Neural cell (in vitro differentiated cells): ENCODE data around the gene SEMA6A.

Experiments
- EZH2 ChIP-seq: fragments of 200-600, 300-800 bp; shearing (Covaris generic), sonication (generic); IDR thresholded peaks from 2 replicates; pipeline ENCODE4 v1.6.1; 2014; ENCODE audit warnings: antibody characterized with exemption, low read length, borderline replicate concordance, mild to moderate bottlenecking; ENCODE audit not compliant: insufficient read depth, poor library complexity, severe bottlenecking
- POLR2AphosphoS5 ChIP-seq: IDR thresholded peaks from 2 replicates; pipeline ENCODE4 v1.6.1; 2012
- TAF1 ChIP-seq: IDR thresholded peaks from 2 replicates; pipeline ENCODE4 v1.6.1; 2012; ENCODE audit warnings: low read depth
- TF ChIP-seq, protein P1 (sequence below): fragments of 450-650 bp; IDR thresholded peaks from 2 replicates; pipeline ENCODE4 v1.5.1; 2014; ENCODE audit warnings: antibody characterized with exemption, mild to moderate bottlenecking, moderate library complexity; ENCODE audit not compliant: poor library complexity, severe bottlenecking
- TF ChIP-seq, protein P2 (sequence below): IDR thresholded peaks from 2 replicates; pipeline ENCODE4 v1.6.1; 2012; ENCODE audit warnings: borderline replicate concordance

DNA sequence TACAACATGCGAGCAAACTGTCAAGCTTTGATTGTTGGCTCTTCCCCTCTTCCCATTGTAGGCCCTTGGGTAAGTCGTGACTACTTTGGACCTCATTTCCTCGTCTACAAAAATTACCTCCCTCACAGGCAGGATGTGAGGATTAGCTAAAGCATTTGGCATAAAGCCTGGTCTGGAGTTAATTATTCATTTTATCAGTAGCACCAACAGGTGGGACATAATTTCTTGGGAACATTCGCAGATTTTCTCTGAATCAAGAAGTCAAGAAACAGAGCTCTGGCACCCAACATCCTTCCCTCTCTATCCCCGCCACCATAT lies 39.9 kb upstream of the SEMA6A start:
- TF ChIP-seq POLR2AphosphoS5 (no peak), EZH2 (no peak), TAF1 (no peak)
- TF ChIP-seq, protein P1, sequence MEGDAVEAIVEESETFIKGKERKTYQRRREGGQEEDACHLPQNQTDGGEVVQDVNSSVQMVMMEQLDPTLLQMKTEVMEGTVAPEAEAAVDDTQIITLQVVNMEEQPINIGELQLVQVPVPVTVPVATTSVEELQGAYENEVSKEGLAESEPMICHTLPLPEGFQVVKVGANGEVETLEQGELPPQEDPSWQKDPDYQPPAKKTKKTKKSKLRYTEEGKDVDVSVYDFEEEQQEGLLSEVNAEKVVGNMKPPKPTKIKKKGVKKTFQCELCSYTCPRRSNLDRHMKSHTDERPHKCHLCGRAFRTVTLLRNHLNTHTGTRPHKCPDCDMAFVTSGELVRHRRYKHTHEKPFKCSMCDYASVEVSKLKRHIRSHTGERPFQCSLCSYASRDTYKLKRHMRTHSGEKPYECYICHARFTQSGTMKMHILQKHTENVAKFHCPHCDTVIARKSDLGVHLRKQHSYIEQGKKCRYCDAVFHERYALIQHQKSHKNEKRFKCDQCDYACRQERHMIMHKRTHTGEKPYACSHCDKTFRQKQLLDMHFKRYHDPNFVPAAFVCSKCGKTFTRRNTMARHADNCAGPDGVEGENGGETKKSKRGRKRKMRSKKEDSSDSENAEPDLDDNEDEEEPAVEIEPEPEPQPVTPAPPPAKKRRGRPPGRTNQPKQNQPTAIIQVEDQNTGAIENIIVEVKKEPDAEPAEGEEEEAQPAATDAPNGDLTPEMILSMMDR: no peak
- TF ChIP-seq, protein P2, sequence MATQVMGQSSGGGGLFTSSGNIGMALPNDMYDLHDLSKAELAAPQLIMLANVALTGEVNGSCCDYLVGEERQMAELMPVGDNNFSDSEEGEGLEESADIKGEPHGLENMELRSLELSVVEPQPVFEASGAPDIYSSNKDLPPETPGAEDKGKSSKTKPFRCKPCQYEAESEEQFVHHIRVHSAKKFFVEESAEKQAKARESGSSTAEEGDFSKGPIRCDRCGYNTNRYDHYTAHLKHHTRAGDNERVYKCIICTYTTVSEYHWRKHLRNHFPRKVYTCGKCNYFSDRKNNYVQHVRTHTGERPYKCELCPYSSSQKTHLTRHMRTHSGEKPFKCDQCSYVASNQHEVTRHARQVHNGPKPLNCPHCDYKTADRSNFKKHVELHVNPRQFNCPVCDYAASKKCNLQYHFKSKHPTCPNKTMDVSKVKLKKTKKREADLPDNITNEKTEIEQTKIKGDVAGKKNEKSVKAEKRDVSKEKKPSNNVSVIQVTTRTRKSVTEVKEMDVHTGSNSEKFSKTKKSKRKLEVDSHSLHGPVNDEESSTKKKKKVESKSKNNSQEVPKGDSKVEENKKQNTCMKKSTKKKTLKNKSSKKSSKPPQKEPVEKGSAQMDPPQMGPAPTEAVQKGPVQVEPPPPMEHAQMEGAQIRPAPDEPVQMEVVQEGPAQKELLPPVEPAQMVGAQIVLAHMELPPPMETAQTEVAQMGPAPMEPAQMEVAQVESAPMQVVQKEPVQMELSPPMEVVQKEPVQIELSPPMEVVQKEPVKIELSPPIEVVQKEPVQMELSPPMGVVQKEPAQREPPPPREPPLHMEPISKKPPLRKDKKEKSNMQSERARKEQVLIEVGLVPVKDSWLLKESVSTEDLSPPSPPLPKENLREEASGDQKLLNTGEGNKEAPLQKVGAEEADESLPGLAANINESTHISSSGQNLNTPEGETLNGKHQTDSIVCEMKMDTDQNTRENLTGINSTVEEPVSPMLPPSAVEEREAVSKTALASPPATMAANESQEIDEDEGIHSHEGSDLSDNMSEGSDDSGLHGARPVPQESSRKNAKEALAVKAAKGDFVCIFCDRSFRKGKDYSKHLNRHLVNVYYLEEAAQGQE: no peak
